Stomach (tissue), 9 donors: ENCODE results near the gene GALNT18. TPM values are rescaled to one million over a fixed set of nuclear protein-coding genes. Genes with fewer than 3 reads are reported as not detected.

Source experiments
- DNase-seq, 2 donors: peaks; one replicate each; pipeline versions ENCODE4 v3.0.0 to v3.0.0-alpha.2; 2013 to 2019
- H3K27ac ChIP-seq, 5 donors: fragments of 200-600 bp in 4 of 5; sonication (generic) in 4 of 5; one replicate each; pipeline ENCODE4 v1.5.1; 2013 to 2019; ENCODE audit warnings: mild to moderate bottlenecking in 1 of 5, moderate library complexity in 1 of 5
- H3K27me3 ChIP-seq, 3 donors: fragments of 200-600 bp; sonication (generic); one replicate each; pipeline ENCODE4 v1.5.1; 2017 to 2019; ENCODE audit warnings: mixed run types in 1 of 3
- H3K36me3 ChIP-seq, 4 donors: fragments of 200-600 bp; sonication (generic); 1 replicate in 3 of 4; 2 replicates in 1 of 4; pipeline ENCODE4 v1.5.1; 2016 to 2019
- H3K4me1 ChIP-seq, 4 donors: fragments of 200-600 bp; sonication (generic); one replicate each; pipeline ENCODE4 v1.5.1; 2016 to 2019
- H3K4me3 ChIP-seq, 4 donors: fragments of 200-600 bp; sonication (generic) in 3 of 4; one replicate each; pipeline ENCODE4 v1.5.1; 2016 to 2019; ENCODE audit warnings: mild to moderate bottlenecking in 1 of 4
- H3K9me3 ChIP-seq, 4 donors: fragments of 200-600 bp; sonication (generic); one replicate each; pipeline ENCODE4 v1.5.1; 2016 to 2019
- CTCF ChIP-seq, 7 experiments: fragments of 450-650 bp in 4 of 7; fragments of 200-600 bp in 3 of 7; sonication (generic) in 3 of 7; IDR thresholded peaks; one replicate each; pipeline ENCODE4 v1.5.1; 2016 to 2019; ENCODE audit warnings: antibody characterized with exemption in 7 of 7, control low read depth in 2 of 7, mild to moderate bottlenecking in 1 of 7
- EP300 ChIP-seq: sonication (generic); formaldehyde crosslinking; IDR thresholded peaks from one replicate; pipeline ENCODE4 v1.6.1; 2017; ENCODE audit warnings: antibody characterized with exemption
- POLR2A ChIP-seq, 4 donors: fragments of 450-650 bp; IDR thresholded peaks; one replicate each; pipeline ENCODE4 v1.6.1; 2016; ENCODE audit warnings: antibody characterized with exemption in 4 of 4, control low read depth in 2 of 4, mild to moderate bottlenecking in 1 of 4, moderate library complexity in 1 of 4
- POLR2AphosphoS5 ChIP-seq, 3 donors: sonication (generic); formaldehyde crosslinking; IDR thresholded peaks; one replicate each; pipeline ENCODE4 v1.6.1; 2016; ENCODE audit warnings: antibody characterized with exemption in 3 of 3
- WGBS, 5 donors: extraction: QIAGEN DNeasy Blood & Tissue Kit in 3 of 5; methylation state at CpG; one replicate each; pipeline versions ENCODE4 v1.1.5 to v1.1.7; 2013 to 2018; 5-methylcytosine and 5-hydroxymethylcytosine counted together
- intact Hi-C: fragments of 100-400 bp; cut with DNase I; formaldehyde crosslinking; loops from one replicate; pipeline ENCODE4 v1.15.1; 2023; ENCODE audit warnings: low total_unique reads
- polyA plus RNA-seq, 3 donors: library from polyadenylated mRNA; stranded (reverse); fragments of 200-250 nt; gene quantifications; one replicate each; pipeline ENCODE4 v1.2.3, GENCODE V29; 2013
- total RNA-seq, 5 donors: library from RNA; depleted of rRNA; stranded (reverse); fragments of >200 nt; gene quantifications; one replicate each; pipeline versions ENCODE4 v1.1.0 to v1.2.3, GENCODE V29; 2014 to 2016
- donor health status: healthy with polysubstance abuse.
- donor health status: Bipolar disorder and iron deficiency.
- donor health status: healthy.

GALNT18 gene
- total and polyA plus RNA-seq, 8 donors: 0.58 to 16.1 (median 2.7) TPM

- no peaks in the 10 kb centered on the region for H3K9me3 ChIP-seq
- intact Hi-C loops: no loop called here
- no peaks in the 10 kb centered on the region for H3K27me3 ChIP-seq
- WGBS, 5 donors: 62 to 84% (median 81%) methylated on average over 7 of the region's 7 CpGs
- DNase-seq: peak in 1 of 2 donors; percentile 64
- no peak overlapping the region for H3K27ac ChIP-seq
- no peaks in the 10 kb centered on the region for H3K36me3 ChIP-seq
- no peak overlapping the region for H3K4me3 ChIP-seq
- H3K4me1 ChIP-seq: no peaks in the 10 kb centered on the region
- no peak for TF ChIP-seq POLR2A (IDR thresholded peaks at IDR 0.05)
- no peak for TF ChIP-seq CTCF (IDR thresholded peaks at IDR 0.05)
- no peak for TF ChIP-seq POLR2AphosphoS5 (IDR thresholded peaks at IDR 0.05)
- no peak for TF ChIP-seq EP300
Measured at GRCh38 chr11:11237070-11237832, 384.6 kb downstream of the GALNT18 start.

GRCh38 chr11:11236498-11237059 is 385.2 kb downstream of the GALNT18 start:
- Histone ChIP-seq H3K4me3 (no peak overlapping the region), H3K27me3 (no peaks in the 10 kb centered on the region), H3K4me1 (no peaks in the 10 kb centered on the region), H3K36me3 (no peaks in the 10 kb centered on the region), H3K9me3 (no peaks in the 10 kb centered on the region), H3K27ac (no peak overlapping the region)
- DNase-seq: no peak
- TF ChIP-seq POLR2A (IDR thresholded peaks at IDR 0.05): no peak
- no peak for TF ChIP-seq EP300
- TF ChIP-seq POLR2AphosphoS5 (IDR thresholded peaks at IDR 0.05): no peak
- TF ChIP-seq CTCF (IDR thresholded peaks at IDR 0.05): no peak
- intact Hi-C loops: no loop called here
- WGBS, 5 donors: 70 to 79% (median 76%) methylated on average over 4 of the region's 4 CpGs

GRCh38 chr11:11231763-11232162 is 390.0 kb downstream of the GALNT18 start:
- Histone ChIP-seq H3K36me3 (no peaks in the 10 kb centered on the region), H3K4me1 (no peaks in the 10 kb centered on the region), H3K27me3 (no peaks in the 10 kb centered on the region), H3K4me3 (no peak overlapping the region), H3K9me3 (no peaks in the 10 kb centered on the region), H3K27ac (no peak overlapping the region)
- TF ChIP-seq EP300: no peak
- no peak for TF ChIP-seq CTCF (IDR thresholded peaks at IDR 0.05)
- no peak for TF ChIP-seq POLR2AphosphoS5 (IDR thresholded peaks at IDR 0.05)
- no peak for TF ChIP-seq POLR2A (IDR thresholded peaks at IDR 0.05)
- 64 to 81% (median 71%) methylated on average over 5 of the region's 5 CpGs for WGBS, 5 donors
- intact Hi-C loops: no loop called here
- DNase-seq: no peak

- H3K9me3 ChIP-seq: no peaks in the 10 kb centered on the region
- H3K36me3 ChIP-seq: no peaks in the 10 kb centered on the region
- H3K27ac ChIP-seq: no peak overlapping the region
- no peaks in the 10 kb centered on the region for H3K4me1 ChIP-seq
- H3K4me3 ChIP-seq: no peak overlapping the region
- DNase-seq: no peak
- WGBS, 5 donors: 52 to 62% (median 55%) methylated on average over 7 of the region's 7 CpGs
- intact Hi-C loops: no loop called here
- no peak for TF ChIP-seq CTCF (IDR thresholded peaks at IDR 0.05)
- no peak for TF ChIP-seq POLR2AphosphoS5 (IDR thresholded peaks at IDR 0.05)
- no peak for TF ChIP-seq POLR2A (IDR thresholded peaks at IDR 0.05)
- TF ChIP-seq EP300: no peak
- H3K27me3 ChIP-seq: no peaks in the 10 kb centered on the region
Measured at GRCh38 chr11:11230802-11231562, 390.8 kb downstream of the GALNT18 start.
